ENCODE measurements around the gene FKBP1A.
"Not testable (repeated sequence)": the region's sequence is repeated elsewhere in the genome, so short reads cannot be mapped to it uniquely, and the experiment has no call there.

FKBP1A gene

GRCh38 chr20:1399678-1400366, 7.0 kb upstream of the FKBP1A start:
- not testable (repeated sequence) for ATAC-seq; H3K4me3 Mint-ChIP-seq; H3K36me3 Mint-ChIP-seq (ENCODE audit: low read depth); H3K9me3 Mint-ChIP-seq; H3K27me3 Mint-ChIP-seq; H3K27ac Mint-ChIP-seq; H3K4me1 Mint-ChIP-seq; DNase-seq

GRCh38 chr20:1398185-1398584, 5.3 kb upstream of the FKBP1A start:
- H3K4me3 Mint-ChIP-seq; H3K27ac Mint-ChIP-seq; ATAC-seq; H3K27me3 Mint-ChIP-seq; DNase-seq; H3K9me3 Mint-ChIP-seq; H3K36me3 Mint-ChIP-seq (ENCODE audit: low read depth): not testable (repeated sequence)
- H3K4me1 Mint-ChIP-seq = peaks cover 15% of the 10 kb centered on the region

- DNase-seq (no peak), ATAC-seq (no peak)
- H3K27me3 Mint-ChIP-seq = no peaks in the 10 kb centered on the region
- no peaks in the 10 kb centered on the region for H3K36me3 Mint-ChIP-seq (ENCODE audit: low read depth)
- H3K27ac Mint-ChIP-seq = no peak overlapping the region
- H3K4me3 Mint-ChIP-seq = no peak overlapping the region
- peaks cover 8% of the 10 kb centered on the region for H3K9me3 Mint-ChIP-seq
- H3K4me1 Mint-ChIP-seq = peaks cover 17% of the 10 kb centered on the region
Measured at GRCh38 chr20:1397710-1398109, 4.9 kb upstream of the FKBP1A start.

- H3K4me3 Mint-ChIP-seq = no peak overlapping the region
- no peaks in the 10 kb centered on the region for H3K9me3 Mint-ChIP-seq
- peaks cover 12% of the 10 kb centered on the region for H3K4me1 Mint-ChIP-seq
- H3K27ac Mint-ChIP-seq = no peak overlapping the region
- H3K36me3 Mint-ChIP-seq (ENCODE audit: low read depth) = peaks cover 5% of the 10 kb centered on the region
- no peak for ATAC-seq
- DNase-seq = no peak
- no peaks in the 10 kb centered on the region for H3K27me3 Mint-ChIP-seq
Measured at GRCh38 chr20:1396702-1397101, 3.8 kb upstream of the FKBP1A start.

GRCh38 chr20:1396264-1396663, 3.4 kb upstream of the FKBP1A start:
- Mint-ChIP-seq H3K9me3 (no peaks in the 10 kb centered on the region), H3K4me3 (no peak overlapping the region), H3K27ac (no peak overlapping the region), H3K27me3 (no peaks in the 10 kb centered on the region), H3K36me3 (ENCODE audit: low read depth) (peaks cover 5% of the 10 kb centered on the region), H3K4me1 (peaks cover 16% of the 10 kb centered on the region)
- ATAC-seq = no peak
- no peak for DNase-seq

- Mint-ChIP-seq H3K36me3 (ENCODE audit: low read depth) (peaks cover 9% of the 10 kb centered on the region), H3K4me1 (peaks cover 32% of the 10 kb centered on the region), H3K27me3 (no peaks in the 10 kb centered on the region), H3K27ac (no peak overlapping the region), H3K4me3 (no peak overlapping the region), H3K9me3 (no peaks in the 10 kb centered on the region)
- no peak for ATAC-seq
- DNase-seq = no peak
Measured at GRCh38 chr20:1394686-1395085, 1.8 kb upstream of the FKBP1A start.

- peaks cover 44% of the 10 kb centered on the region for H3K4me1 Mint-ChIP-seq
- no peak for DNase-seq
- H3K9me3 Mint-ChIP-seq = no peaks in the 10 kb centered on the region
Measured at GRCh38 chr20:1393507-1393882, 641 bp upstream of the FKBP1A start.

GRCh38 chr20:1392443-1392692, 486 bp downstream of the FKBP1A start:
- peak overlapping the region; percentile 93 for H3K27ac Mint-ChIP-seq
- peaks cover 21% of the 10 kb centered on the region for H3K36me3 Mint-ChIP-seq (ENCODE audit: low read depth)
- no peak for DNase-seq
- H3K9me3 Mint-ChIP-seq = no peaks in the 10 kb centered on the region
- no peaks in the 10 kb centered on the region for H3K27me3 Mint-ChIP-seq
- H3K4me3 Mint-ChIP-seq = peak overlapping the region; percentile 94
- peaks cover 55% of the 10 kb centered on the region for H3K4me1 Mint-ChIP-seq
- ATAC-seq = peak; percentile 3

More at GRCh38 chr20:1393507-1393882, 641 bp upstream of the FKBP1A start:
- peak overlapping the region; percentile 90 for H3K27ac Mint-ChIP-seq
- ATAC-seq = no peak
- H3K36me3 Mint-ChIP-seq (ENCODE audit: low read depth) = peaks cover 15% of the 10 kb centered on the region
- H3K4me3 Mint-ChIP-seq = peak overlapping the region; percentile 94
- no peaks in the 10 kb centered on the region for H3K27me3 Mint-ChIP-seq

- Mint-ChIP-seq H3K4me1 (peaks cover 61% of the 10 kb centered on the region), H3K27ac (peak overlapping the region; percentile 93), H3K36me3 (ENCODE audit: low read depth) (peaks cover 26% of the 10 kb centered on the region), H3K9me3 (no peaks in the 10 kb centered on the region), H3K27me3 (no peaks in the 10 kb centered on the region), H3K4me3 (peak overlapping the region; percentile 94)
- ATAC-seq (peak; percentile 21), DNase-seq (peak; percentile 40)
Measured at GRCh38 chr20:1391640-1392442, 1.0 kb downstream of the FKBP1A start.

GRCh38 chr20:1390581-1391403, 2.1 kb downstream of the FKBP1A start:
- DNase-seq = no peak
- no peaks in the 10 kb centered on the region for H3K27me3 Mint-ChIP-seq

GRCh38 chr20:1389703-1390580, 2.9 kb downstream of the FKBP1A start:
- ATAC-seq = peak; percentile 29
- Mint-ChIP-seq H3K36me3 (ENCODE audit: low read depth) (peaks cover 39% of the 10 kb centered on the region), H3K27me3 (no peaks in the 10 kb centered on the region), H3K4me3 (peak overlapping the region; percentile 94), H3K9me3 (no peaks in the 10 kb centered on the region), H3K4me1 (peaks cover 76% of the 10 kb centered on the region), H3K27ac (peak overlapping the region; percentile 93)
- no peak for DNase-seq

More at GRCh38 chr20:1390581-1391403, 2.1 kb downstream of the FKBP1A start:
- Mint-ChIP-seq H3K9me3 (no peaks in the 10 kb centered on the region), H3K27ac (peak overlapping the region; percentile 93), H3K4me1 (peaks cover 71% of the 10 kb centered on the region), H3K4me3 (peak overlapping the region; percentile 94), H3K36me3 (ENCODE audit: low read depth) (peaks cover 34% of the 10 kb centered on the region)
- ATAC-seq = no peak

GRCh38 chr20:1388741-1389483, 3.9 kb downstream of the FKBP1A start:
- H3K27me3 Mint-ChIP-seq = no peaks in the 10 kb centered on the region
- H3K36me3 Mint-ChIP-seq (ENCODE audit: low read depth) = peaks cover 47% of the 10 kb centered on the region
- DNase-seq = no peak
- peak overlapping the region; percentile 85 for H3K27ac Mint-ChIP-seq
- peaks cover 86% of the 10 kb centered on the region for H3K4me1 Mint-ChIP-seq
- H3K9me3 Mint-ChIP-seq = no peaks in the 10 kb centered on the region
- no peak for ATAC-seq
- peak overlapping the region; percentile 77 for H3K4me3 Mint-ChIP-seq

GRCh38 chr20:1388253-1388652, 4.6 kb downstream of the FKBP1A start:
- no peak for DNase-seq
- Mint-ChIP-seq H3K27ac (peak overlapping the region; percentile 85), H3K4me3 (peak overlapping the region; percentile 77), H3K9me3 (no peaks in the 10 kb centered on the region), H3K36me3 (ENCODE audit: low read depth) (peaks cover 49% of the 10 kb centered on the region), H3K27me3 (no peaks in the 10 kb centered on the region), H3K4me1 (peaks cover 85% of the 10 kb centered on the region)
- ATAC-seq = no peak
